DMS153 treated with DMSO at 0.1 percent for 48 hours (cell line): ENCODE measurements around the gene CTNS.
"Not testable (repeated sequence)": the region's sequence is repeated elsewhere in the genome, so short reads cannot be mapped to it uniquely, and the experiment has no call there.

Experiments used
- DNase-seq: peaks from one replicate; lab custom pipeline; 2025; ENCODE audit not compliant: unreplicated experiment; lab: John Stamatoyannopoulos, UW

The CTNS gene

GRCh38 chr17:3681565-3681964 lies 45.0 kb downstream of the CTNS start:
- DNase-seq, result no peak

- DNase-seq, result no peak
Measured at GRCh38 chr17:3682033-3682432, 45.5 kb downstream of the CTNS start.

- DNase-seq, result no peak
Measured at GRCh38 chr17:3683054-3683511, 46.5 kb downstream of the CTNS start.

- no peak for DNase-seq
Measured at GRCh38 chr17:3685174-3685573, 48.6 kb downstream of the CTNS start.

- no peak for DNase-seq
Measured at GRCh38 chr17:3688027-3688553, 51.5 kb downstream of the CTNS start.

GRCh38 chr17:3688852-3689261 lies 52.3 kb downstream of the CTNS start:
- DNase-seq, result no peak

- DNase-seq, result no peak
Measured at GRCh38 chr17:3689262-3690093, 52.9 kb downstream of the CTNS start.

- DNase-seq, result no peak
Measured at GRCh38 chr17:3690094-3690715, 53.6 kb downstream of the CTNS start.

- DNase-seq, result no peak
Measured at GRCh38 chr17:3691617-3692067, 55.1 kb downstream of the CTNS start.

- DNase-seq, result no peak
Measured at GRCh38 chr17:3692346-3692745, 55.8 kb downstream of the CTNS start.

GRCh38 chr17:3693141-3693540 lies 56.6 kb downstream of the CTNS start:
- no peak for DNase-seq

- no peak for DNase-seq
Measured at GRCh38 chr17:3693829-3694231, 57.3 kb downstream of the CTNS start.

- DNase-seq, result no peak
Measured at GRCh38 chr17:3695129-3695722, 58.7 kb downstream of the CTNS start.

GRCh38 chr17:3695723-3696411 lies 59.3 kb downstream of the CTNS start, which contains the start of gene P2RX5:
TSS of gene P2RX5 (minus strand) at chr17:3696155. CDS start at chr17:3696005, 150 bp downstream.
- no peak for DNase-seq

- no peak for DNase-seq
Measured at GRCh38 chr17:3697103-3697476, 60.5 kb downstream of the CTNS start.

- no peak for DNase-seq
Measured at GRCh38 chr17:3698139-3698538, 61.6 kb downstream of the CTNS start.

- DNase-seq, result no peak
Measured at GRCh38 chr17:3699951-3700350, 63.4 kb downstream of the CTNS start.

- DNase-seq, result not testable (repeated sequence)
Measured at GRCh38 chr17:3702041-3702539, 65.5 kb downstream of the CTNS start.

GRCh38 chr17:3704931-3705717 lies 68.6 kb downstream of the CTNS start:
- DNase-seq, result no peak

- DNase-seq, result not testable (repeated sequence)
Measured at GRCh38 chr17:3705718-3705984, 69.1 kb downstream of the CTNS start.
